HepG2 (cell line): ENCODE results near the gene GH2. TPM values are rescaled to one million over a fixed set of nuclear protein-coding genes. Genes with fewer than 3 reads are reported as not detected.

ENCODE experiments used
- AHR ChIP-seq: IDR thresholded peaks from 2 replicates; pipeline ENCODE4 v1.6.1; 2018; ENCODE audit warnings: missing genetic modification reagents, missing compliant biosample characterization
- ATF1 ChIP-seq: IDR thresholded peaks from 2 replicates; pipeline ENCODE4 v1.6.1; 2016; ENCODE audit warnings: mild to moderate bottlenecking, control low read depth
- DZIP1 ChIP-seq: sonication (generic); formaldehyde crosslinking; IDR thresholded peaks from 2 replicates; pipeline ENCODE4 v1.5.0; 2020; ENCODE audit warnings: mild to moderate bottlenecking, missing genetic modification reagents
- JUND ChIP-seq: sonication (generic); formaldehyde crosslinking; IDR thresholded peaks from 2 replicates; pipeline ENCODE4 v1.8.0; 2022; ENCODE audit warnings: mild to moderate bottlenecking, missing genetic modification reagents
- MAFK ChIP-seq, 2 experiments: IDR thresholded peaks in 1 of 2; conservative IDR thresholded peaks in 1 of 2; 2 replicates each; pipeline ENCODE4 v1.6.1; 2011; ENCODE audit warnings: improper control_type of control experiment in 2 of 2, low read length in 2 of 2
- MXD4 ChIP-seq: IDR thresholded peaks from 2 replicates; pipeline ENCODE4 v1.6.1; 2016; ENCODE audit warnings: mild to moderate bottlenecking, missing biosample characterization, missing genetic modification reagents
- NFYB ChIP-seq: sonication (generic); formaldehyde crosslinking; IDR thresholded peaks from 2 replicates; pipeline ENCODE4 v1.4.0; 2020; ENCODE audit warnings: missing genetic modification reagents
- PHF8 ChIP-seq: sonication (generic); formaldehyde crosslinking; IDR thresholded peaks from 2 replicates; pipeline ENCODE4 v1.5.0; 2020; ENCODE audit warnings: missing genetic modification reagents
- PRDM4 ChIP-seq: sonication (generic); formaldehyde crosslinking; IDR thresholded peaks from 2 replicates; pipeline ENCODE4 v1.9.0; 2021; ENCODE audit warnings: missing genetic modification reagents, borderline replicate concordance
- TEF ChIP-seq: sonication (generic); formaldehyde crosslinking; IDR thresholded peaks from 2 replicates; pipeline ENCODE4 v1.5.0; 2020; ENCODE audit warnings: missing genetic modification reagents
- ZBTB46 ChIP-seq: sonication (generic); formaldehyde crosslinking; IDR thresholded peaks from 2 replicates; pipeline ENCODE4 v1.4.0; 2020; ENCODE audit warnings: mild to moderate bottlenecking, missing genetic modification reagents, borderline replicate concordance
- ZBTB7A ChIP-seq: sonication (generic); formaldehyde crosslinking; IDR thresholded peaks from 2 replicates; pipeline ENCODE4 v1.8.0; 2022; ENCODE audit warnings: mild to moderate bottlenecking, missing genetic modification reagents
- ZFAT ChIP-seq: sonication (generic); formaldehyde crosslinking; conservative IDR thresholded peaks from 2 replicates; pipeline ENCODE4 v1.8.1; 2023; ENCODE audit warnings: missing genetic modification reagents, inconsistent platforms
- ZFP36 ChIP-seq: fragments of 150-350 bp; IDR thresholded peaks from 2 replicates; pipeline ENCODE4 v1.6.1; 2018; ENCODE audit warnings: borderline replicate concordance, low read length, low read depth; ENCODE audit not compliant: partially characterized antibody
- ZNF232 ChIP-seq: sonication (generic); formaldehyde crosslinking; IDR thresholded peaks from 2 replicates; pipeline ENCODE4 v1.4.0; 2020; ENCODE audit warnings: missing genetic modification reagents, borderline replicate concordance
- ZNF362 ChIP-seq: sonication (generic); formaldehyde crosslinking; IDR thresholded peaks from 2 replicates; pipeline ENCODE4 v1.4.0; 2020; ENCODE audit warnings: missing genetic modification reagents, mild to moderate bottlenecking, borderline replicate concordance
- ZNF432 ChIP-seq: sonication (generic); formaldehyde crosslinking; IDR thresholded peaks from 2 replicates; pipeline ENCODE4 v1.5.0; 2020; ENCODE audit warnings: missing genetic modification reagents, mild to moderate bottlenecking, borderline replicate concordance
- ZNF501 ChIP-seq: sonication (generic); formaldehyde crosslinking; IDR thresholded peaks from 2 replicates; pipeline ENCODE4 v1.5.1; 2020; ENCODE audit warnings: mild to moderate bottlenecking, moderate library complexity, missing genetic modification reagents
- polyA plus RNA-seq, 8 experiments: library from polyadenylated mRNA; depleted of rRNA in 3 of 8; stranded (reverse) in 7 of 8; unstranded in 1 of 8; fragments of >200 nt; fragmentation: Illumina TruSeq in 4 of 8; extraction: Trizol in 4 of 8; gene quantifications; 2 replicates each; pipeline versions ENCODE4 v1.2.1 to v1.2.3, GENCODE V29; 2011 to 2016; ENCODE audit warnings: low read depth in 4 of 8, missing spikeins in 1 of 8, mixed read lengths in 1 of 8; ENCODE audit not compliant: insufficient read depth in 1 of 8
- total RNA-seq, 5 experiments: library from RNA; depleted of rRNA; stranded (reverse); fragments of >200 nt; fragmentation: Illumina TruSeq; extraction: Trizol; gene quantifications; 2 replicates each; pipeline ENCODE4 v1.2.3, GENCODE V29; 2016; ENCODE audit warnings: low read depth in 1 of 5

GH2 gene
- total and polyA plus RNA-seq, 2 of the 13 experiments (the other 11 are each of a cell fraction or from before 2014, with no cell fraction given): not detected

- TF ChIP-seq DZIP1 (CRISPR knock-in tag) (peak; percentile 83; the same call in 1 of the 2 replicates), TEF (CRISPR knock-in tag) (peak; percentile 67), ZFAT (CRISPR knock-in tag) (peak; percentile 45; the same call in 1 of the 2 replicates), ZFP36 (no peak), ZBTB46 (CRISPR knock-in tag) (peak; percentile 2; the same call in 1 of the 2 replicates), NFYB (CRISPR knock-in tag) (peak; percentile 67), ATF1 (peak; percentile 82), ZNF501 (CRISPR knock-in tag) (peak; percentile 81), AHR (CRISPR knock-in tag) (peak; percentile 28), ZBTB7A (CRISPR knock-in tag) (peak; percentile 54; the same call in 1 of the 2 replicates), PHF8 (peak; percentile 86), PRDM4 (no peak), MXD4 (CRISPR knock-in tag) (peak; percentile 84; the same call in 1 of the 2 replicates), ZNF432 (no peak), ZNF232 (CRISPR knock-in tag) (peak; percentile 97), JUND (CRISPR knock-in tag) (0 out of 2 replicates have a peak, but pooled peaks have one; percentile 50), MAFK (conservative IDR thresholded peaks at IDR 0.05 in 1 of 2, IDR thresholded peaks at IDR 0.05 in 1 of 2; ENCODE audit: low read length in 2 of 2) (no peak), ZNF362 (peak; percentile 78; the same call in 1 of the 2 replicates)
These were observed 39.0 kb downstream of the GH2 start, which contains the start of gene SMARCD2 (continued) for GRCh38 chr17:63842540-63843386.
